Subcutaneous adipose tissue (tissue), 4 donors: ENCODE results near the gene SPRED1. TPM values are rescaled to one million over a fixed set of nuclear protein-coding genes. Genes with fewer than 3 reads are reported as not detected.

Source experiments
- CTCF ChIP-seq: fragments of 450-650 bp; IDR thresholded peaks from one replicate; pipeline ENCODE4 v1.5.1; 2016; ENCODE audit warnings: low read depth, mild to moderate bottlenecking, control low read depth, antibody characterized with exemption, moderate library complexity
- total RNA-seq, 4 donors: library from RNA; depleted of rRNA; stranded (reverse); fragments of >200 nt; gene quantifications; one replicate each; pipeline ENCODE4 v1.1.0, GENCODE V29; 2016

The SPRED1 gene
- total RNA-seq, 4 donors from 2014 or later: 22.2 to 41.7 (median 29.8) TPM

- no peak for TF ChIP-seq CTCF
These were observed 5.0 kb downstream of the SPRED1 start for GRCh38 chr15:38257676-38258075.

DNA sequence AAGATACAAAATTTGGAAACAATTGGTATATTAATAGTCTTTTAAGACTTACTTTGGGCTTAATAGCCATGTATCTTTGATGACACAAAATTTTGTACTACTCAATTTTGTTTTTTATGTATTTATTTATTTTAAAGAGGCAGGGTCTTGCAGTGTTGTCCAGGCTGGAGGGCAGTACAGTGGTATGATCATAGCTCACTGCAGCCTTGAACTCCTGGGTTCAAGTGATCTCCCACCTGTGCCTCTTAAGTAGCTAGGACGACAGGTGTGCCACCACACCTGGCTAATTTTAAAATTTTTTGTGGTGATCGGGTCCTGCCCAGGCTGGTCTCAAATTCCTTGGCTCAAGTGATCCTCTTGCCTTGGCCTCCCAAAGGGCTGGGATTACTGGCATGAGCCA, 6.5 kb downstream of the SPRED1 start:
- TF ChIP-seq CTCF: no peak

DNA sequence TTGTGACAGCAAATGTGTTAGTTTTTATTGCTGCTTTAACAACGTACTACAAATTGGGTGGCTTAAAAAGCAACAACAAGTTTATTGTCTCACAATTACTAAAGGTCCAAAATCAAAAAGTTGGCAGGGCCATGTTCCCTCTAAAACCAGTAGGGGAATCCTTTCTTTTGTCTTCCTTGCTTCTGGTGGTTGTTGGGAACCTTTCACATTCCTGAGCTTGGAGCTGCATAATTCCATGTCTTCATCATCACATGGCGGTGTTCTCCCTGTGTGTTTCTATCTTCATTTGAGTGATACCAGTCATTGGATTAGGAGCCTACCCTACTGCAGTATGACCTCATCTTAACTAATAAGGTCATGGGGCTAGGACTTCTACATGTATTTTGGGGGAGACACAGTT, 7.4 kb downstream of the SPRED1 start:
- no peak for TF ChIP-seq CTCF

GRCh38 chr15:38263251-38263650, 10.6 kb downstream of the SPRED1 start:
- TF ChIP-seq CTCF: no peak

DNA sequence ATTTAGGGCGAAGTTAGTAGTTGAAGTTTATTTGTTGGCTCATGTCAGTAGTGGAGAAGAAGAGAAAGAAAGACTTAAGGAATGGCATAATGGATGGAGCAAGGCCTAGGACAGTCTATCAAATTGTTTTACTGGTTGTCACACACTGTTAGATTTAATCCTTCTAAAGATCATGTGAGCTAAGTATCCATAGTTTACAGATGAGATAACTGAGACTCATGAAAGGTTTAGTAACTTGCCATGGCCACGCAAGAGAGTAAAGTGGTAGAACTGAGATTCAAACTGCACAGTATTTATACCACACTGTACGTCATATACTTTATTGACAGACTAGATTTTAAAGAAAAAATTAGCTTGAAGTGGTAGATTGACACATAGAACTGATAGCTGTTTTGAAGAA, 11.4 kb downstream of the SPRED1 start:
- TF ChIP-seq CTCF: no peak

GRCh38 chr15:38266247-38266986, 13.8 kb downstream of the SPRED1 start:
- no peak for TF ChIP-seq CTCF

GRCh38 chr15:38267421-38268022, 14.9 kb downstream of the SPRED1 start:
- no peak for TF ChIP-seq CTCF
